Central memory CD8-positive, alpha-beta T cell (primary cell): ENCODE measurements around the gene MAP2K6.

Source experiments
- ATAC-seq: fragments of 150-1000 bp; cut with Tn5 transposase; replicated peaks from 2 replicates; pipeline ENCODE4 v1.10.0; 2022; ENCODE audit warnings: mild to moderate bottlenecking, moderate FRiP score, moderate number of reproducible peaks; ENCODE audit not compliant: poor library complexity, severe bottlenecking; ENCODE audit errors: extremely low read depth
- DNase-seq, 2 donors: peaks; one replicate each; pipeline ENCODE4 v3.0.0; 2021; ENCODE audit warnings: low spot score in 2 of 2
- H3K27ac Mint-ChIP-seq: one replicate; pipeline ENCODE4 v1.8.0; 2022; ENCODE audit warnings: low read depth, mild to moderate bottlenecking, moderate library complexity, mixed read lengths
- H3K27me3 Mint-ChIP-seq: one replicate; pipeline ENCODE4 v1.8.0; 2022; ENCODE audit warnings: mixed read lengths
- H3K36me3 Mint-ChIP-seq: one replicate; pipeline ENCODE4 v1.8.0; 2022; ENCODE audit warnings: mild to moderate bottlenecking, moderate library complexity, mixed read lengths; ENCODE audit not compliant: insufficient read depth
- H3K4me1 Mint-ChIP-seq: one replicate; pipeline ENCODE4 v1.8.0; 2022; ENCODE audit warnings: mixed read lengths
- H3K4me3 Mint-ChIP-seq: one replicate; pipeline ENCODE4 v1.8.0; 2022; ENCODE audit warnings: mild to moderate bottlenecking, moderate library complexity, mixed read lengths
- H3K9me3 Mint-ChIP-seq: one replicate; pipeline ENCODE4 v1.8.0; 2022; ENCODE audit warnings: mixed read lengths

The MAP2K6 gene

DNA sequence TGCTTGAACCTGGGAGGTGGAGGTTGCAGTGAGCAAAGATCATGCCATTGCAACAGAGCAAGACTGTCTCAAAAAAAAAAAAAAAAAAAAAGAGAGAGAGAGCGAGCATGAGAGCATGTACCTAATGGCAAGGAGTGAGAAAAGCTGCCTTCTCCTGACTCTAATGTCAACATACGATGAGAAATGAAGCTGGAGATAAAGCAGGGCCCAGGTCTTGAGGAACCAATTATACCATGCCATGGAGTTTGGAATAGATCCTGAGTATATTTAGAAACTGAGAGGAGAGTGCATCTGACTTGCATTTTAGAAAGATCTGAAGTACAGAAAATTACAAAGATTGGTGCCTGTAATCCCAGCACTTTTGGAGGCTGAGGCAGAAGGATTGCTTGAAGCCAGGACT lies 3.8 kb upstream of the MAP2K6 start:
- H3K9me3 Mint-ChIP-seq: no peaks in the 10 kb centered on the region
- no peak overlapping the region for H3K27ac Mint-ChIP-seq
- H3K36me3 Mint-ChIP-seq: peaks cover 1% of the 10 kb centered on the region
- ATAC-seq (no peak), DNase-seq (no peak)
- H3K4me1 Mint-ChIP-seq: no peaks in the 10 kb centered on the region
- no peaks in the 10 kb centered on the region for H3K27me3 Mint-ChIP-seq
- no peak overlapping the region for H3K4me3 Mint-ChIP-seq

DNA sequence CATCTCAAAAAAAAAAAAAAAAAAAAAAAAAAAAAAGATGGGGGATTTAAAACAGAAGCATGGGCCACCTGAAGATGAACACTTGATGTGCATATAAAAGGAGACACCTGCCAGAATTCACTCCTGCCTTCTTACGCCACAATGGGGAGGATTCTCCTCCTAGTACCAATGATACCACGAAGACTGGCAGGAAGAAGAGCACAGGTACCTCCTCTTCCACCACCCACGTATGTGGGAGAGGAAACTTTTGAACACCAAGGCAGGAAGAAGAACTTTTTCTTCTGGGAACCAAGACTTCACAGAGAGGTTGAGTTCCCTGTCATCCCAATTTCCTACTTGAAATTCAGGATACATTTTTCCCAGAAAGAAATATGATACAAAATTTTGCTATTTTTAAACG lies 2.7 kb upstream of the MAP2K6 start:
- H3K27me3 Mint-ChIP-seq: no peaks in the 10 kb centered on the region
- ATAC-seq (no peak), DNase-seq (no peak)
- H3K4me3 Mint-ChIP-seq: no peak overlapping the region
- no peaks in the 10 kb centered on the region for H3K9me3 Mint-ChIP-seq
- H3K36me3 Mint-ChIP-seq: peaks cover 1% of the 10 kb centered on the region
- no peak overlapping the region for H3K27ac Mint-ChIP-seq
- no peaks in the 10 kb centered on the region for H3K4me1 Mint-ChIP-seq

DNA sequence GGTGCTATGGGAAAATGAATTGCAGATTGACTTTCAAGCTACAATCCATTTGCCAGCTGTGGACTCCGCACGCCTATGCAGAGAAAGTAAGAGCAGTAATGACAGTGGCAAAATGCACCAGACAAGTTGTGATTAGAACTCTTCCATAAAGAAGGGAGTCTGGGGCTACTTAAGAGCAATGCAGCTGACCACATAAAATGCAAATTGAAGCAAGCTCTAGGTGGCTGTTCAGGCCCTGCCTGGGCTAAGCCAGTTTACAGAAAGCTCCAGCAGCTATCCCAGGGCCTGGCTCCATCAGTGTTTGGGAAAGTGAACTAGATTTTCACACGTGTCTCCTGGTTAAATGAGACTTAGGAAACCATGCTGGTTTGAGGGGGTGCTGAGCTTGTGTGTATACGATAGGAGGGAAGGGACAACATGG lies 2.2 kb upstream of the MAP2K6 start:
- peaks cover 1% of the 10 kb centered on the region for H3K36me3 Mint-ChIP-seq
- H3K27me3 Mint-ChIP-seq: no peaks in the 10 kb centered on the region
- H3K4me3 Mint-ChIP-seq: no peak overlapping the region
- ATAC-seq (no peak), DNase-seq (no peak)
- H3K27ac Mint-ChIP-seq: no peak overlapping the region
- peaks cover under 1% of the 10 kb centered on the region for H3K4me1 Mint-ChIP-seq
- no peaks in the 10 kb centered on the region for H3K9me3 Mint-ChIP-seq

DNA sequence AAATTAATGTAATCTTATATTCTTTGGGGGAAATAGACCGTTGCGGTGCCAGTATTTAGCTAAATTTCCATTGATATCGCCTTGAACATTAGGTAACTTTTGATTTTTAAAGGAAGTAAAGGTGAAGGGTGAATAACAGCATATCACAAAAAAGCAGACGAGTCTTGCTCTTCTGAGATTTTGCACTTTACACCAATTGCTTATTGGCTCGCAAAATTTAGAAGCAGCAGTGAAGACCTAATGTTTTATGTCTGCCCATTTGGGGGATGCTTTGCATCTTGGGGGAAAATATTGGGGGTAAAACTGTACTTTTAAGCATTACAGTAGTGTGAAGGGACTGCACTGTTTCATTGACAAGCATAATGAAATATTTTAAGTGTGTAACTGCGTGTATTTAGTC lies 934 bp downstream of the MAP2K6 start:
- Mint-ChIP-seq H3K36me3 (peaks cover 1% of the 10 kb centered on the region), H3K4me1 (peaks cover 16% of the 10 kb centered on the region), H3K4me3 (no peak overlapping the region), H3K27ac (no peak overlapping the region), H3K9me3 (no peaks in the 10 kb centered on the region), H3K27me3 (no peaks in the 10 kb centered on the region)
- no peak for DNase-seq
- ATAC-seq: no peak

DNA sequence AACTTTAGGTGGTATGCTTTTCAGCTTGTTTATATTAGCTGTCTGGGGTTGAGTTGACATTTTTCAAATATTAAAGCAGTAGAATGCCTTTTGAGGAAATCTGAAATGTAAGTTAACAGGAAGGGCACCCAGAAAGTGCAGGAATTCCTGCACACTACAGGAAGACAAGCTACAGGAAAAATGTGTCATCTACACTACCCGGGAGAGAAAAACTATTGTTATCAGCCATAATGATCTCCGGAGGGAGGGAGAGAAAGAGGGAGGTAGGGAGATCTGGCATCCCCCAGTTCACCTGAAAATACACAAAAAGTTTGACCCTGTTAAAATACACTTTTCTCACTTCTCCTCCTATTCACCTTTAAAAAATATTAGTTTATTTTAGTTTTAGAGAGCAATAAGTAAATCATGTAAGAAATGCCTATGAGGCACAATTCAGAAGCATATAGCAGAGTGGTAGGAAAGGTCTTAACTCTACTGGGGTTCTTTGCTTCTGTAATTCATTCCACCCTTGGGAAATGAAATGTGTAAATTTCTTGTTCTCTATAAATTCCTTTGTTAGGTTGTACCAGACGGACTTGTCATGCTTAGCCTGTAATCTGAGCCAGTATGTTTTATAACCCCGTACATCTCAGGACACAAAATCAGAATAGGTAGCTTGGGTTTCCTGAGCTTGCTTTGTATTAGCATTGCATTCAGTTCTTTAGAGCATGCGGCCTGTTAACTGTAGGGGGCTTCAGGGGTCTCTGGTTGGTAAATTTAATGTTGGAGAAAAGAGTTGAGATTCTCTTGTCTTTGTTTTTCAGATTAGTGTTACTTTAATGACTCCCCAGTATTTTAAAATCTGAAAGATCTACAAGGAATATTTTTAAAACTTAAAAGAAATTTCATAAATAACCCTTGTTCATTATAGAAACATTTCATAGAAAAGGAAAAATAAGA lies 3.3 kb downstream of the MAP2K6 start:
- peak overlapping the region; percentile 22 for H3K4me3 Mint-ChIP-seq
- H3K27ac Mint-ChIP-seq: no peak overlapping the region
- DNase-seq (no peak), ATAC-seq (no peak)
- H3K36me3 Mint-ChIP-seq: no peaks in the 10 kb centered on the region
- H3K4me1 Mint-ChIP-seq: peaks cover 16% of the 10 kb centered on the region
- no peaks in the 10 kb centered on the region for H3K9me3 Mint-ChIP-seq
- no peaks in the 10 kb centered on the region for H3K27me3 Mint-ChIP-seq

DNA sequence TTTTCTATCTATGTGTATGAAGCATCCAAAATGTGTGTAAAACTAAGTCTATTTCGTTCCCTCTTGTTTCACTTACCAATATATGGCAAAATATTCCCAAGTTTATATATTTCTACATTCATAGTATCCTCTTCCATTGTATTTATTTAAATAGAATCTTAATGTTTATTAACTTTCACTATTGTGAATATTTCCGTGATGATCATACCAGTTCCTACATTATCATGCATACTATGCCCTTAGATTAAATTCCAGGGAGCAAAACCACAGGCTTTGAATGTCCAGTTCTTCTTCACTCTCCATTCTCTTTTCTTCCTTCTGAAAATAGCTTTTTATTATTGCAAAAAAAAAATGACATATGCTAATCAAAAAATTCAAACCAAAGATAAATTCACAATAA lies 4.0 kb downstream of the MAP2K6 start:
- no peaks in the 10 kb centered on the region for H3K36me3 Mint-ChIP-seq
- ATAC-seq (no peak), DNase-seq (no peak)
- H3K4me3 Mint-ChIP-seq: no peak overlapping the region
- no peaks in the 10 kb centered on the region for H3K9me3 Mint-ChIP-seq
- peaks cover 20% of the 10 kb centered on the region for H3K4me1 Mint-ChIP-seq
- H3K27ac Mint-ChIP-seq: no peak overlapping the region
- no peaks in the 10 kb centered on the region for H3K27me3 Mint-ChIP-seq

DNA sequence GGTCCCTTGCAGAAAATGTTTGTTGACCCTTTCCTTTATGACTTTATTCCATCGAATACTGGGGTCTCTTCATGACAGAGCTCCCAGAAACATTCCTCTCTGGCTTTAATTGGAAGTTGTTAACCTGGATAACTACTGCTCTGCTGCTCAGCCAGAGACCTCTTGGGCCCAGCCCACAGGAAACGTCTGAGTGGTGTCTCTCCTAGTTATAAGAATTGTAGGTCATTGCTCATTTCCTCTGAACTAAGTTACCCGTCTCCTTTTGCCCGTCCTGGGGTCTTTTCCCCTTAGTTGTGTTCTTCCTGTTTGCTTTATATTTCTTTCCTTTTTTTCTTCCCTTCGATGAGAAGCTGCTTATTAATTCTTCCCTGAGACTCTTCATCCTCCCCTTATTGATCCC lies 9.0 kb downstream of the MAP2K6 start:
- no peak for DNase-seq
- no peak overlapping the region for H3K4me3 Mint-ChIP-seq
- no peaks in the 10 kb centered on the region for H3K9me3 Mint-ChIP-seq
- H3K4me1 Mint-ChIP-seq: peaks cover 41% of the 10 kb centered on the region
- peaks cover 2% of the 10 kb centered on the region for H3K36me3 Mint-ChIP-seq
- ATAC-seq: no peak
- peak overlapping the region; percentile 38 for H3K27ac Mint-ChIP-seq
- no peaks in the 10 kb centered on the region for H3K27me3 Mint-ChIP-seq

DNA sequence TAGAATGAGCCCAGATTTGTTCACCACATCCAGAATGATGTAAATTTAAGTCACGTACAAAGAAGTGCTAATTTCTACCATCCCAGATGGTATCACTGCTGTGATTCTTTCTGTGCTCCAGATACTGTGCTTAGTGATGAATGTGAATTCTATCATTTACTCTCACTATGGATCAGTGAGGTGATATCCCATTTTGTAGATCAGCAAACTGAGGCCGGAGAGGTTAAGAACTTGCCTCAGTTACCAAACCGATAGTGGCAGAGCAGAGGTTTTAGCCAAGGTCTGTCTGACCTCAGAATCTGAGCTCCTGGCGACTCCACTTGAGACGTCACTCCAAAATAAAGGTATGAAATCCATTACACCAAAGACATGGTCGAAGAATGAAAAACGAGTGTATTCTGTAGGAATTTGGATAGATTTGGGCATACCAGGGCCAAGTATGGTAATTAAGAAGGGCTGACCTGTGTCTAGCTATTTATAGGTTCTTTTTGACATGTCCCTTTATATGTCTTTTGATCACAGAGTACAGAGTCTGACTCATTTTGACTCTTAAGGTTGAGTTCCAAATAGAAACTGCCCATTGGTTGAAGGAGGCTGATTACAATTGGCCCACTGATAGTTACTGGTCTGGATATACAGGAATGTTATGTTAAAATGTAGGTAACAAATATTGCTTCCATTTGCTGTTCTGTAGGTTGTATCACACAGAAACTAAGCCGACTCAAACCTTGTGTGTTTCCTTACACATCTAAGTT lies 10.0 kb downstream of the MAP2K6 start:
- H3K36me3 Mint-ChIP-seq: peaks cover 2% of the 10 kb centered on the region
- H3K27ac Mint-ChIP-seq: no peak overlapping the region
- no peak overlapping the region for H3K4me3 Mint-ChIP-seq
- H3K9me3 Mint-ChIP-seq: no peaks in the 10 kb centered on the region
- no peak for ATAC-seq
- no peak for DNase-seq
- peaks cover 46% of the 10 kb centered on the region for H3K4me1 Mint-ChIP-seq
- no peaks in the 10 kb centered on the region for H3K27me3 Mint-ChIP-seq

DNA sequence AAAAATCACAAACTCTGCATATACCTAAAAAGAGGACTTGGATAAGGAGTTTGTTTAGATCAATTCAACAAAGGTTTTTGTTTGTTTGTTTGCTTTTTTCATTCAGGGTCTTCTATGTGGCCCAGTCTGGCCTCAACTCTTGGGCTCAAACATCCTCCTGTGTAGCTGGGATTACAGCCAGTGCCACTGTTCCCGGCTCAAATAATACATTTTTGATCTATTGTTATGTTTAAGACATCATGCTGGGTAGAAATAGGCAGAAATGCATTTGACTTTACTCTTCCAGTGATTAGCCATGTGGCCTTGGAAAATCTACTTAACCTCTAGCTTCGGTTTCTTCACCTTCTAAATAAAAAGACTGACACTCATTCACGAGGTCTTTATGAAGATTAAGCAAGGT lies 11.5 kb downstream of the MAP2K6 start:
- H3K36me3 Mint-ChIP-seq: peaks cover 2% of the 10 kb centered on the region
- no peaks in the 10 kb centered on the region for H3K27me3 Mint-ChIP-seq
- DNase-seq (no peak), ATAC-seq (no peak)
- H3K4me3 Mint-ChIP-seq: no peak overlapping the region
- H3K4me1 Mint-ChIP-seq: peaks cover 58% of the 10 kb centered on the region
- H3K27ac Mint-ChIP-seq: no peak overlapping the region
- no peaks in the 10 kb centered on the region for H3K9me3 Mint-ChIP-seq

DNA sequence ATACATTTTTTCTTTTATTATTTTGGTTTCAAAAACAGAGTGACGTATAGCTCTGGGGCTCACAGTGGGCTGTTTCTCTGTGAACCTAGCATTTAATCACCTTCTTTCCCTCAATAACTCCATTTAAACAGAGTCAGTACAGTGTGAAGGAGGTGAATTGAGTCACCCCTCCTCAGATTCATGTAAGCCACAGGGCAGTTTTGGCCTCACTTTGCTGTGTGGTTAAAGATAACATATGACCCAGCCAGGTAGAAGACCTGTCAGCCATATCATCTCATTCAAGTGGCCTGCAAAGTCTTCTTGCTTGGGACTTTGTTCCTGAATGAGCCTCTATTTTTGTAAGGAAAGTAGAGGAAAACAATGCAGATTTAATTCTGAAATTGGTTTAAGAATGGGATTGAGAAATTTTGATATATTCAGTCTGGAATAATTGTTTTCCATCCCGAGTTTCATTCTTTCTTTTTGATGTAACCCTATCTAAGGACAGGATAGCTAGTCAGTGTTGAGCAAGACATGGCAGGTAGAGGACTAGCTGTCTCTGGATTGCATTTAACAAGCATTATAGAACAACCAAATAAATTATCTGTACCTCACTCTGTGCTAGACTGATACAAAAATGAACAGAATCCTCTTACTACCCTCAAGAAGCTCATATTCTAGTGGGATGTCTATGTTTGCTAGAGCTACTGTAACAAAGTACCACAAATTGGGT lies 13.1 kb downstream of the MAP2K6 start:
- no peaks in the 10 kb centered on the region for H3K9me3 Mint-ChIP-seq
- DNase-seq (no peak), ATAC-seq (no peak)
- peaks cover 64% of the 10 kb centered on the region for H3K4me1 Mint-ChIP-seq
- H3K36me3 Mint-ChIP-seq: peaks cover 4% of the 10 kb centered on the region
- H3K27me3 Mint-ChIP-seq: no peaks in the 10 kb centered on the region
- H3K4me3 Mint-ChIP-seq: no peak overlapping the region
- no peak overlapping the region for H3K27ac Mint-ChIP-seq

DNA sequence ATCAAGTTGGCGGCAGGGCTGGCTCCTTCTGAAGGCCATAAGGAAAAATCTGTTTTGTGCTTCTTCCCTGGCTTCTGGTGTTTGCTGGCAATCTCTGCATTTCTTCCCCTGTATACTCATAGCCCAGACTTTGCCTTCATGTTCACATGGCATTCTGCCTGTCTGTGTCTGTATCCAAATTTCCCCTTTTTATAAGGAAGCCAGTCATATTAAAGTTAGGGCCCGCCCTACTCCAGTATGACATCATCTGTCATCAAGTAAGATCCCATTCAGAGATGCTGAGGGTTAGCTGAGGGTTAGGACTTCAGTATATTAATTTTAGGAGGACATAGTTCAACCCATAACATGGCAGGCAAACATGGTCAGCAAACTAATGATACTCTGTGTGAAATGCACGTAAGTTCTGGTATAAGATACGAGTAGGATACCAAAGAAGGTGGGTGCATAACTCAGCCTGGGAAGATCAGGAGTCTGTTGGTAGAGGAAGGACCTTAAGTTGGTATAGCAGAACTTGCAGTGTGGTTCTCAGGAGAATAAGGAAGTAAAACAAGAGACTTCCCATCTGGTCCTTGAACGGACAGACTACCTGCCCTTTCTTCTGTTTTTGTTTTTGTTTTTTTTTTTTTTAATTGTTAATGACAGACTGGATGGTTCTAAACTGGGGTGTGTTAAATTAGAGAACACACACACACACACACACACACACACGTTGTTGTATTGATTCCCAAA lies 13.9 kb downstream of the MAP2K6 start:
- no peak for ATAC-seq
- Mint-ChIP-seq H3K9me3 (no peaks in the 10 kb centered on the region), H3K27ac (peak overlapping the region; percentile 90), H3K4me3 (no peak overlapping the region), H3K36me3 (peaks cover 4% of the 10 kb centered on the region), H3K4me1 (peaks cover 66% of the 10 kb centered on the region), H3K27me3 (no peaks in the 10 kb centered on the region)
- no peak for DNase-seq

DNA sequence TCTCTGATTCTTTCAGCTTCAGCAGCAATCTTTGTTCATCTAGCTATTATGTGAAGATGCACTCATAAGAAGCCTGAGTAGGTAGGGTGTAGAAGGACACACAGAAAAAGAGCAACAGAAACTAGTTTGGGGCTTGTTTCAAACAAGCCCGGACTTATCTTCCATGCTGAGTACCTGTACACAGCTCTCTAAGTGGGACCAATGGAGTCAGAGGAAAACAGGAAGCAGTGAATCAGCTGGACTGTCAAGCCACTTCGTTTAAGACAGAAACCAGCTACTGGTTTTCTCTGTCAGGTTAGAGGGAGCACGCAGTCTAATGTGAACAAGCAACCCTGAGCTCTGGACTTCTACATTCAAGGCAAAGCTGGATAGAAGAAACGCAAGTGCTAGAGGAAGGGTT lies 16.0 kb downstream of the MAP2K6 start:
- no peaks in the 10 kb centered on the region for H3K9me3 Mint-ChIP-seq
- peaks cover 3% of the 10 kb centered on the region for H3K36me3 Mint-ChIP-seq
- no peak for DNase-seq

More for the DNA sequence above, 16.0 kb downstream of the MAP2K6 start:
- H3K27ac Mint-ChIP-seq: no peak overlapping the region
- peaks cover 63% of the 10 kb centered on the region for H3K4me1 Mint-ChIP-seq
- ATAC-seq: no peak
- H3K4me3 Mint-ChIP-seq: no peak overlapping the region
- H3K27me3 Mint-ChIP-seq: no peaks in the 10 kb centered on the region
